Liver (tissue), 3 donors: ENCODE results near the gene SIK2.

Experiments used
- EGR1 ChIP-seq, 2 donors: IDR thresholded peaks; 2 replicates each; pipeline ENCODE4 v1.6.1; 2016 to 2018; ENCODE audit warnings: antibody characterized with exemption in 2 of 2, low read depth in 2 of 2
- FOXA1 ChIP-seq: IDR thresholded peaks from 2 replicates; pipeline ENCODE4 v1.6.1; 2016; ENCODE audit warnings: antibody characterized with exemption
- GABPA ChIP-seq, 2 donors: IDR thresholded peaks in 1 of 2; conservative IDR thresholded peaks in 1 of 2; 2 replicates each; pipeline ENCODE4 v1.6.1; 2016; ENCODE audit warnings: antibody characterized with exemption in 2 of 2, mild to moderate bottlenecking in 1 of 2, moderate library complexity in 1 of 2
- HNF4A ChIP-seq, 2 donors: conservative IDR thresholded peaks; 2 replicates each; pipeline ENCODE4 v1.6.1; 2016; ENCODE audit warnings: antibody characterized with exemption in 2 of 2, mild to moderate bottlenecking in 2 of 2
- JUND ChIP-seq, 2 donors: IDR thresholded peaks; 2 replicates each; pipeline ENCODE4 v1.6.1; 2016; ENCODE audit warnings: antibody characterized with exemption in 2 of 2
- RAD21 ChIP-seq, 2 donors: IDR thresholded peaks; 2 replicates each; pipeline ENCODE4 v1.6.1; 2016; ENCODE audit warnings: antibody characterized with exemption in 2 of 2, mild to moderate bottlenecking in 2 of 2
- RXRA ChIP-seq, 2 donors: IDR thresholded peaks; 2 replicates each; pipeline ENCODE4 v1.6.1; 2017 to 2018; ENCODE audit warnings: antibody characterized with exemption in 2 of 2, mild to moderate bottlenecking in 1 of 2
- TAF1 ChIP-seq: conservative IDR thresholded peaks from 2 replicates; pipeline ENCODE4 v1.6.1; 2016; ENCODE audit warnings: antibody characterized with exemption, mild to moderate bottlenecking
- YY1 ChIP-seq: IDR thresholded peaks from 2 replicates; pipeline ENCODE4 v1.6.1; 2016; ENCODE audit warnings: antibody characterized with exemption, mild to moderate bottlenecking
- TF ChIP-seq, protein P1 (sequence below): fragments of 150-350 bp; IDR thresholded peaks from 2 replicates; pipeline ENCODE4 v1.5.1; 2017; ENCODE audit warnings: improper control_type of control experiment, low read depth, low read length; ENCODE audit not compliant: missing input control
- TF ChIP-seq, protein P2 (sequence below): IDR thresholded peaks from 2 replicates; pipeline ENCODE4 v1.6.1; 2016; ENCODE audit warnings: antibody characterized with exemption, mild to moderate bottlenecking
- TF ChIP-seq, protein P3 (sequence below): IDR thresholded peaks from 2 replicates; pipeline ENCODE4 v1.6.1; 2016; ENCODE audit warnings: antibody characterized with exemption
- TF ChIP-seq, protein P4 (sequence below): IDR thresholded peaks from 2 replicates; pipeline ENCODE4 v1.6.1; 2016; ENCODE audit warnings: antibody characterized with exemption
- TF ChIP-seq, protein P5 (sequence below): IDR thresholded peaks from 2 replicates; pipeline ENCODE4 v1.6.1; 2016; ENCODE audit warnings: antibody characterized with exemption
- donor health status: healthy.
- donor health status: healthy.

DNA sequence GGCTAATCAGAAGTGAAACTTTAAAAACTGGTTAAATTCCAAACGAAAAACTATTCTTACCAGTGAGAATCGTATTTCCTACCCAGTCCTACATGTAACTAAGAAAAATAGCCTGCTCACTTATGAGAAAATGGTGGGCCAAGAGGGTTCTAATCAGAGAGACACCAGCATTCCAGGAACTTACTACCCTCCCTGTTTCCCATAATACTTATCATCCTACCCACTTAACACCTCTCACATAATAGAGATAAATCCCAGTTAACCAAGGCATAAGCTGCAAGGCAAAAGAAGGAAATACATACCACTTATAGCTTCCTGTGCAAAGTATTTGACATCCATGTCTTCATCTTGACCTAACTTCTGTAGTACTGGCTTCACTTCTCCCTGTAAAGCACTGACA lies 139.5 kb downstream of the SIK2 start:
- TF ChIP-seq, protein P1, sequence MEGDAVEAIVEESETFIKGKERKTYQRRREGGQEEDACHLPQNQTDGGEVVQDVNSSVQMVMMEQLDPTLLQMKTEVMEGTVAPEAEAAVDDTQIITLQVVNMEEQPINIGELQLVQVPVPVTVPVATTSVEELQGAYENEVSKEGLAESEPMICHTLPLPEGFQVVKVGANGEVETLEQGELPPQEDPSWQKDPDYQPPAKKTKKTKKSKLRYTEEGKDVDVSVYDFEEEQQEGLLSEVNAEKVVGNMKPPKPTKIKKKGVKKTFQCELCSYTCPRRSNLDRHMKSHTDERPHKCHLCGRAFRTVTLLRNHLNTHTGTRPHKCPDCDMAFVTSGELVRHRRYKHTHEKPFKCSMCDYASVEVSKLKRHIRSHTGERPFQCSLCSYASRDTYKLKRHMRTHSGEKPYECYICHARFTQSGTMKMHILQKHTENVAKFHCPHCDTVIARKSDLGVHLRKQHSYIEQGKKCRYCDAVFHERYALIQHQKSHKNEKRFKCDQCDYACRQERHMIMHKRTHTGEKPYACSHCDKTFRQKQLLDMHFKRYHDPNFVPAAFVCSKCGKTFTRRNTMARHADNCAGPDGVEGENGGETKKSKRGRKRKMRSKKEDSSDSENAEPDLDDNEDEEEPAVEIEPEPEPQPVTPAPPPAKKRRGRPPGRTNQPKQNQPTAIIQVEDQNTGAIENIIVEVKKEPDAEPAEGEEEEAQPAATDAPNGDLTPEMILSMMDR: no peak
- TF ChIP-seq GABPA (IDR thresholded peaks at IDR 0.05 in 1 of 2, conservative IDR thresholded peaks at IDR 0.05 in 1 of 2) (no peak), EGR1 (IDR thresholded peaks at IDR 0.05; ENCODE audit: low read depth in 2 of 2) (no peak), TAF1 (no peak), JUND (IDR thresholded peaks at IDR 0.05) (no peak), RXRA (IDR thresholded peaks at IDR 0.05) (no peak), YY1 (no peak), RAD21 (IDR thresholded peaks at IDR 0.05) (no peak), FOXA1 (no peak), HNF4A (conservative IDR thresholded peaks at IDR 0.05) (no peak)
- TF ChIP-seq, protein P2, sequence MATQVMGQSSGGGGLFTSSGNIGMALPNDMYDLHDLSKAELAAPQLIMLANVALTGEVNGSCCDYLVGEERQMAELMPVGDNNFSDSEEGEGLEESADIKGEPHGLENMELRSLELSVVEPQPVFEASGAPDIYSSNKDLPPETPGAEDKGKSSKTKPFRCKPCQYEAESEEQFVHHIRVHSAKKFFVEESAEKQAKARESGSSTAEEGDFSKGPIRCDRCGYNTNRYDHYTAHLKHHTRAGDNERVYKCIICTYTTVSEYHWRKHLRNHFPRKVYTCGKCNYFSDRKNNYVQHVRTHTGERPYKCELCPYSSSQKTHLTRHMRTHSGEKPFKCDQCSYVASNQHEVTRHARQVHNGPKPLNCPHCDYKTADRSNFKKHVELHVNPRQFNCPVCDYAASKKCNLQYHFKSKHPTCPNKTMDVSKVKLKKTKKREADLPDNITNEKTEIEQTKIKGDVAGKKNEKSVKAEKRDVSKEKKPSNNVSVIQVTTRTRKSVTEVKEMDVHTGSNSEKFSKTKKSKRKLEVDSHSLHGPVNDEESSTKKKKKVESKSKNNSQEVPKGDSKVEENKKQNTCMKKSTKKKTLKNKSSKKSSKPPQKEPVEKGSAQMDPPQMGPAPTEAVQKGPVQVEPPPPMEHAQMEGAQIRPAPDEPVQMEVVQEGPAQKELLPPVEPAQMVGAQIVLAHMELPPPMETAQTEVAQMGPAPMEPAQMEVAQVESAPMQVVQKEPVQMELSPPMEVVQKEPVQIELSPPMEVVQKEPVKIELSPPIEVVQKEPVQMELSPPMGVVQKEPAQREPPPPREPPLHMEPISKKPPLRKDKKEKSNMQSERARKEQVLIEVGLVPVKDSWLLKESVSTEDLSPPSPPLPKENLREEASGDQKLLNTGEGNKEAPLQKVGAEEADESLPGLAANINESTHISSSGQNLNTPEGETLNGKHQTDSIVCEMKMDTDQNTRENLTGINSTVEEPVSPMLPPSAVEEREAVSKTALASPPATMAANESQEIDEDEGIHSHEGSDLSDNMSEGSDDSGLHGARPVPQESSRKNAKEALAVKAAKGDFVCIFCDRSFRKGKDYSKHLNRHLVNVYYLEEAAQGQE: no peak
- TF ChIP-seq, protein P3, sequence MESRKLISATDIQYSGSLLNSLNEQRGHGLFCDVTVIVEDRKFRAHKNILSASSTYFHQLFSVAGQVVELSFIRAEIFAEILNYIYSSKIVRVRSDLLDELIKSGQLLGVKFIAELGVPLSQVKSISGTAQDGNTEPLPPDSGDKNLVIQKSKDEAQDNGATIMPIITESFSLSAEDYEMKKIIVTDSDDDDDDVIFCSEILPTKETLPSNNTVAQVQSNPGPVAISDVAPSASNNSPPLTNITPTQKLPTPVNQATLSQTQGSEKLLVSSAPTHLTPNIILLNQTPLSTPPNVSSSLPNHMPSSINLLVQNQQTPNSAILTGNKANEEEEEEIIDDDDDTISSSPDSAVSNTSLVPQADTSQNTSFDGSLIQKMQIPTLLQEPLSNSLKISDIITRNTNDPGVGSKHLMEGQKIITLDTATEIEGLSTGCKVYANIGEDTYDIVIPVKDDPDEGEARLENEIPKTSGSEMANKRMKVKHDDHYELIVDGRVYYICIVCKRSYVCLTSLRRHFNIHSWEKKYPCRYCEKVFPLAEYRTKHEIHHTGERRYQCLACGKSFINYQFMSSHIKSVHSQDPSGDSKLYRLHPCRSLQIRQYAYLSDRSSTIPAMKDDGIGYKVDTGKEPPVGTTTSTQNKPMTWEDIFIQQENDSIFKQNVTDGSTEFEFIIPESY: no peak
- TF ChIP-seq, protein P4, sequence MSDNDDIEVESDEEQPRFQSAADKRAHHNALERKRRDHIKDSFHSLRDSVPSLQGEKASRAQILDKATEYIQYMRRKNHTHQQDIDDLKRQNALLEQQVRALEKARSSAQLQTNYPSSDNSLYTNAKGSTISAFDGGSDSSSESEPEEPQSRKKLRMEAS: no peak
- TF ChIP-seq, protein P5, sequence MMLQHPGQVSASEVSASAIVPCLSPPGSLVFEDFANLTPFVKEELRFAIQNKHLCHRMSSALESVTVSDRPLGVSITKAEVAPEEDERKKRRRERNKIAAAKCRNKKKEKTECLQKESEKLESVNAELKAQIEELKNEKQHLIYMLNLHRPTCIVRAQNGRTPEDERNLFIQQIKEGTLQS: no peak
